Thyroid gland (tissue), 4 donors: Measurements from ENCODE around the gene SLC23A2.

Experiments
- CTCF ChIP-seq, 6 experiments: fragments of 200-600 bp in 3 of 6; fragments of 450-650 bp in 3 of 6; sonication (generic) in 3 of 6; IDR thresholded peaks; one replicate each; pipeline ENCODE4 v1.5.1; 2016 to 2019; ENCODE audit warnings: antibody characterized with exemption in 6 of 6, mild to moderate bottlenecking in 2 of 6, inconsistent platforms in 1 of 6, moderate library complexity in 1 of 6
- POLR2A ChIP-seq, 2 donors: fragments of 450-650 bp; IDR thresholded peaks; one replicate each; pipeline ENCODE4 v1.6.1; 2017; ENCODE audit warnings: antibody characterized with exemption in 2 of 2, mild to moderate bottlenecking in 2 of 2, moderate library complexity in 1 of 2

- TF ChIP-seq CTCF (IDR thresholded peaks at IDR 0.05): no peak
- no peak for TF ChIP-seq POLR2A (IDR thresholded peaks at IDR 0.05)
Observed at GRCh38 chr20:4924446-4924845, 76.9 kb downstream of the SLC23A2 start.
